ENCODE measurements around the gene CD82.
A peak's percentile ranks its signal among the peaks of the same experiment; 100 is the strongest.

Gene CD82

DNA sequence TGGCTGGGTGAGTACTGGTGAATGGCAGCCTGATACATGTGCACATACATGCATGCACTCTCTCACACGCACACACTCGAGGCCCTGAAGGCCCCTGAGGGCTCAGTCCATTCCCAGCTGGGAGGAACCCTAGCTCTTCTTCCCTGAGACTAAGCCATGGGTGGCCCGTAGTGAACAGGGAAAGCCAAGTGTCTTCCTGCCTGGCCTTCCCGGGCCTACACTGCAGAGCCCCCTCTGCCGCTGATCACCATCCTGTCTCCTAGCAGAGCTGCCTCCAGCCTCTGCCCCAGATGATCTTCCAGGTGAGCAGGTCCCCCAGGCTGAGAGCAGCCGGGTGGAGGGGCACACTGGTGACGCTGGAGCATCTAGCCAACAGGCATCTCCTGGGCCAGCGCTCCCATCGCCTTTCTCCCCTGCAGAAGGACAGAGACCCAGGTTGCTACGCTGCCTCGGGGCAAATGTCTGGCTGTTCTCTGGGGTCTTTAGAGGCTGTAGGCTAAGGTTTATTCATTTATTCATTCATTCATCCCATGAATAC, 57.3 kb downstream of the CD82 start:
- no peaks in the 10 kb centered on the region for H3K36me3 ChIP-seq
- H3K9me3 ChIP-seq (ENCODE audit: severe bottlenecking) = no peaks in the 10 kb centered on the region
- no peak overlapping the region for H3K4me3 ChIP-seq (ENCODE audit: low read depth, low read length)
- DNase-seq = peak; percentile 3
- no peaks in the 10 kb centered on the region for H3K27me3 ChIP-seq (ENCODE audit: insufficient read depth, low read depth, severe bottlenecking)
- H3K27ac ChIP-seq = no peak overlapping the region
- TF ChIP-seq, protein P1, sequence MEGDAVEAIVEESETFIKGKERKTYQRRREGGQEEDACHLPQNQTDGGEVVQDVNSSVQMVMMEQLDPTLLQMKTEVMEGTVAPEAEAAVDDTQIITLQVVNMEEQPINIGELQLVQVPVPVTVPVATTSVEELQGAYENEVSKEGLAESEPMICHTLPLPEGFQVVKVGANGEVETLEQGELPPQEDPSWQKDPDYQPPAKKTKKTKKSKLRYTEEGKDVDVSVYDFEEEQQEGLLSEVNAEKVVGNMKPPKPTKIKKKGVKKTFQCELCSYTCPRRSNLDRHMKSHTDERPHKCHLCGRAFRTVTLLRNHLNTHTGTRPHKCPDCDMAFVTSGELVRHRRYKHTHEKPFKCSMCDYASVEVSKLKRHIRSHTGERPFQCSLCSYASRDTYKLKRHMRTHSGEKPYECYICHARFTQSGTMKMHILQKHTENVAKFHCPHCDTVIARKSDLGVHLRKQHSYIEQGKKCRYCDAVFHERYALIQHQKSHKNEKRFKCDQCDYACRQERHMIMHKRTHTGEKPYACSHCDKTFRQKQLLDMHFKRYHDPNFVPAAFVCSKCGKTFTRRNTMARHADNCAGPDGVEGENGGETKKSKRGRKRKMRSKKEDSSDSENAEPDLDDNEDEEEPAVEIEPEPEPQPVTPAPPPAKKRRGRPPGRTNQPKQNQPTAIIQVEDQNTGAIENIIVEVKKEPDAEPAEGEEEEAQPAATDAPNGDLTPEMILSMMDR (IDR thresholded peaks at IDR 0.05; ENCODE audit: low read depth, low read length) = no peak

DNA sequence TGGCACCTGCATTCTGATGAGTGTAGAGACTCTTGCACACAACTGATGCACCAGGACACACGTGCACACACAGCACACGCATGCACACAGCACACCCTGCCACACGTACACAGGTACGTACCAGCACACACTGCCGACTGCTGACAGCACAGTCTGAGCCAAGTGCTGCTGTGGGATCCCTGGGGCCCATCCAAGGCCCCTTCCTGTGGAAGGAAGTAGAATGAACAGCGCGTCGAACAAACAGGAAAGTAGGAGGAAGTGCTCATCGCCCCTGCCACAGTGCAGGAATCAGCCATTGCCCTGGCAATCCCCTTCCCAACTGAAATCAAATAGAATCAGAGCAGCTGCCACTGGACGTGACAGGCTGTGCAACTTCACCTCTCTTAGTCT, 57.9 kb downstream of the CD82 start:
- Histone ChIP-seq H3K4me3 (ENCODE audit: low read depth, low read length) (no peak overlapping the region), H3K36me3 (no peaks in the 10 kb centered on the region), H3K9me3 (ENCODE audit: severe bottlenecking) (no peaks in the 10 kb centered on the region), H3K27me3 (ENCODE audit: insufficient read depth, low read depth, severe bottlenecking) (no peaks in the 10 kb centered on the region), H3K27ac (no peak overlapping the region)
- DNase-seq = peak; percentile 4
- TF ChIP-seq, protein P1 (IDR thresholded peaks at IDR 0.05; ENCODE audit: low read depth, low read length) = no peak

GRCh38 chr11:44623731-44624491, 58.4 kb downstream of the CD82 start:
- H3K27ac ChIP-seq = no peak overlapping the region
- H3K36me3 ChIP-seq = no peaks in the 10 kb centered on the region
- H3K9me3 ChIP-seq (ENCODE audit: severe bottlenecking) = no peaks in the 10 kb centered on the region
- no peaks in the 10 kb centered on the region for H3K27me3 ChIP-seq (ENCODE audit: insufficient read depth, low read depth, severe bottlenecking)
- H3K4me3 ChIP-seq (ENCODE audit: low read depth, low read length) = no peak overlapping the region
- DNase-seq = peak; percentile 18
- TF ChIP-seq, protein P1 (IDR thresholded peaks at IDR 0.05; ENCODE audit: low read depth, low read length) = no peak

DNA sequence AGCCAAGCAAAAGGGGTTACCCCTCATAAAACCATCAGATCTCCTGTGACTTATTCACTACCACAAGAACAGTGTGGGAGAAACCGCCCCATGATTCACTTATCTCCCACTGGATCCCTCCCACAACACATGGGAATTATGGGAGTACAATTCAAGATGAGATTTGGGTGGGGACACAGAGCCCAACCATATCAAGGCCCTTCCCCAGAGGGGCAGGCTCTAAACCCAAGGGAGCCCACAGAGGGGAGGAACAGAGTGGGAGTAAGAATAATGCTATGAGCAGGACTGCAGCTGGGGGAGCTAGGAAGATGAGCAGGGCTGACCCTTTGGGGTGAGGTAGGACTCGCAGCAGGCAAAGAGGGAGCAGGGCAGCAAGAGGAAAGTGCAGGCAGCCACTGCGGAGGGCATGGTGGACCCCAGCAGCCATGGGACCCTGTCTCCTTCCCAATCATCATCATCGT, 59.3 kb downstream of the CD82 start:
- Histone ChIP-seq H3K36me3 (no peaks in the 10 kb centered on the region), H3K4me3 (ENCODE audit: low read depth, low read length) (no peak overlapping the region), H3K9me3 (ENCODE audit: severe bottlenecking) (no peaks in the 10 kb centered on the region), H3K27ac (no peak overlapping the region), H3K27me3 (ENCODE audit: insufficient read depth, low read depth, severe bottlenecking) (no peaks in the 10 kb centered on the region)
- TF ChIP-seq, protein P1 (IDR thresholded peaks at IDR 0.05; ENCODE audit: low read depth, low read length) = no peak
- DNase-seq = peak; percentile 2

DNA sequence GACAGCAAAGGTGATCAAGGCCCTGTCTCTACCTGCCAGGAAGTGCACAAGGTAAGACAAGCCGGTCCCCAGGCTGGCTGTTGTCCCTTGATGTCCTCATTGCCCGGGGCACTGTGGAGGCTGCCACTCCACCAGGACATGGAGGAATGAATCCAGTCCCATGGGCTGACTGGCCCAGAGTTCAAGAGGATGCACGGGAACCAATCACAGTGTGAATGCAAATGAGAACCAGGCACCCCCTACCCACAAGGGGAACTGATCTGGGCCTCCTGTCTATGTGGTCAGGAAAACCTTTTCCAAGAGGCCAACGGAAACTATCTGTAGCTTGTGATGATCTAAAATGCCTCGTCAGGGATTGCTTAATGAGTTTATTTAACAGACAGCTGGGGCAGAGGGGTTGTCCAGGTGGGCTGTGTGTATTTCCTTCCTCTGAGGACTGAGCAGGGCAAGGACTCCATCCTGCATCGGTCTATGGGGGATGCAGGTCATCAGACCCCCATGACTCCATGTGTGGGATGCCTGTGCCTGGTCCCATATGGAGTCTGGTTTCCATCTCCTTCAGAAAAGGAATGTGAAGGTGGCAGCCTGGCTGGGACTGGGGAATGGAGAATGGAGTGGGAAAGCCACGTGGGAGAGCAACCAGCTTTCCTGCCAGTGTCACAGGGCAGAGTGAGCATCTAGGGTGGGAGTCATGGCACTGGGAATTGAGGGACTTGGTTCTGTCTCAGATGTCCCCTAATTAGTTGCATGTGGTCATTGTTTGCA, 60.5 kb downstream of the CD82 start:
- Histone ChIP-seq H3K27me3 (ENCODE audit: insufficient read depth, low read depth, severe bottlenecking) (no peaks in the 10 kb centered on the region), H3K36me3 (no peaks in the 10 kb centered on the region), H3K4me3 (ENCODE audit: low read depth, low read length) (no peak overlapping the region), H3K9me3 (ENCODE audit: severe bottlenecking) (no peaks in the 10 kb centered on the region), H3K27ac (no peak overlapping the region)
- DNase-seq = peak; percentile 1
- TF ChIP-seq, protein P1 (IDR thresholded peaks at IDR 0.05; ENCODE audit: low read depth, low read length) = no peak
